ENCODE results near the gene G6PC3. TPM values are rescaled to one million over a fixed set of nuclear protein-coding genes. Genes with fewer than 3 reads are reported as not detected.

Gene G6PC3
- total RNA-seq, 1 donor from 2014 or later = 51.2 TPM

- Mint-ChIP-seq H3K9me3 (ENCODE audit: unreplicated experiment) (peaks cover 11% of the 10 kb centered on the region), H3K36me3 (ENCODE audit: unreplicated experiment) (no peaks in the 10 kb centered on the region), H3K4me1 (ENCODE audit: low read depth, unreplicated experiment) (peaks cover 9% of the 10 kb centered on the region), H3K27ac (ENCODE audit: unreplicated experiment) (peak within 1 kb of the TSS; percentile 80), H3K27me3 (ENCODE audit: unreplicated experiment) (peaks cover 4% of the 10 kb centered on the region), H3K4me3 (ENCODE audit: unreplicated experiment) (peak within 1 kb of the TSS; percentile 97)
- DNase-seq = peak; percentile 94
- TF ChIP-seq, protein P1, sequence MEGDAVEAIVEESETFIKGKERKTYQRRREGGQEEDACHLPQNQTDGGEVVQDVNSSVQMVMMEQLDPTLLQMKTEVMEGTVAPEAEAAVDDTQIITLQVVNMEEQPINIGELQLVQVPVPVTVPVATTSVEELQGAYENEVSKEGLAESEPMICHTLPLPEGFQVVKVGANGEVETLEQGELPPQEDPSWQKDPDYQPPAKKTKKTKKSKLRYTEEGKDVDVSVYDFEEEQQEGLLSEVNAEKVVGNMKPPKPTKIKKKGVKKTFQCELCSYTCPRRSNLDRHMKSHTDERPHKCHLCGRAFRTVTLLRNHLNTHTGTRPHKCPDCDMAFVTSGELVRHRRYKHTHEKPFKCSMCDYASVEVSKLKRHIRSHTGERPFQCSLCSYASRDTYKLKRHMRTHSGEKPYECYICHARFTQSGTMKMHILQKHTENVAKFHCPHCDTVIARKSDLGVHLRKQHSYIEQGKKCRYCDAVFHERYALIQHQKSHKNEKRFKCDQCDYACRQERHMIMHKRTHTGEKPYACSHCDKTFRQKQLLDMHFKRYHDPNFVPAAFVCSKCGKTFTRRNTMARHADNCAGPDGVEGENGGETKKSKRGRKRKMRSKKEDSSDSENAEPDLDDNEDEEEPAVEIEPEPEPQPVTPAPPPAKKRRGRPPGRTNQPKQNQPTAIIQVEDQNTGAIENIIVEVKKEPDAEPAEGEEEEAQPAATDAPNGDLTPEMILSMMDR (IDR thresholded peaks at IDR 0.05; ENCODE audit: partially characterized antibody, unreplicated experiment) = no peak
These were observed 4.2 kb upstream of the G6PC3 start, which contains the start of gene LSM12 for GRCh38 chr17:44066204-44066930. TSS of gene LSM12 (minus strand) at chr17:44066671. CDS start at chr17:44066587, 84 bp downstream.

GRCh38 chr17:44067545-44067940 lies 3.0 kb upstream of the G6PC3 start:
- H3K4me3 Mint-ChIP-seq (ENCODE audit: unreplicated experiment) = no peak overlapping the region
- TF ChIP-seq, protein P1 (IDR thresholded peaks at IDR 0.05; ENCODE audit: partially characterized antibody, unreplicated experiment) = no peak
- H3K27me3 Mint-ChIP-seq (ENCODE audit: unreplicated experiment) = peaks cover 4% of the 10 kb centered on the region
- H3K36me3 Mint-ChIP-seq (ENCODE audit: unreplicated experiment) = no peaks in the 10 kb centered on the region
- no peak for DNase-seq
- no peak overlapping the region for H3K27ac Mint-ChIP-seq (ENCODE audit: unreplicated experiment)
- H3K9me3 Mint-ChIP-seq (ENCODE audit: unreplicated experiment) = peaks cover 11% of the 10 kb centered on the region
- peaks cover 16% of the 10 kb centered on the region for H3K4me1 Mint-ChIP-seq (ENCODE audit: low read depth, unreplicated experiment)

- Mint-ChIP-seq H3K4me3 (ENCODE audit: unreplicated experiment) (peak overlapping the region; percentile 92), H3K27ac (ENCODE audit: unreplicated experiment) (peak overlapping the region; percentile 93), H3K27me3 (ENCODE audit: unreplicated experiment) (peaks cover 8% of the 10 kb centered on the region), H3K9me3 (ENCODE audit: unreplicated experiment) (peaks cover 16% of the 10 kb centered on the region), H3K4me1 (ENCODE audit: low read depth, unreplicated experiment) (peaks cover 17% of the 10 kb centered on the region), H3K36me3 (ENCODE audit: unreplicated experiment) (no peaks in the 10 kb centered on the region)
- DNase-seq = no peak
- TF ChIP-seq, protein P1 (IDR thresholded peaks at IDR 0.05; ENCODE audit: partially characterized antibody, unreplicated experiment) = no peak
These were observed 521 bp upstream of the G6PC3 start for GRCh38 chr17:44069974-44070454.

GRCh38 chr17:44071198-44071520 lies 624 bp downstream of the G6PC3 start:
- no peaks in the 10 kb centered on the region for H3K36me3 Mint-ChIP-seq (ENCODE audit: unreplicated experiment)
- peaks cover 20% of the 10 kb centered on the region for H3K9me3 Mint-ChIP-seq (ENCODE audit: unreplicated experiment)
- H3K27ac Mint-ChIP-seq (ENCODE audit: unreplicated experiment) = peak overlapping the region; percentile 93
- TF ChIP-seq, protein P1 (IDR thresholded peaks at IDR 0.05; ENCODE audit: partially characterized antibody, unreplicated experiment) = no peak
- peaks cover 8% of the 10 kb centered on the region for H3K27me3 Mint-ChIP-seq (ENCODE audit: unreplicated experiment)
- peak overlapping the region; percentile 92 for H3K4me3 Mint-ChIP-seq (ENCODE audit: unreplicated experiment)
- peaks cover 12% of the 10 kb centered on the region for H3K4me1 Mint-ChIP-seq (ENCODE audit: low read depth, unreplicated experiment)
- no peak for DNase-seq

GRCh38 chr17:44071772-44072171 lies 1.2 kb downstream of the G6PC3 start:
- DNase-seq = no peak
- H3K36me3 Mint-ChIP-seq (ENCODE audit: unreplicated experiment) = no peaks in the 10 kb centered on the region
- peaks cover 8% of the 10 kb centered on the region for H3K27me3 Mint-ChIP-seq (ENCODE audit: unreplicated experiment)
- H3K4me3 Mint-ChIP-seq (ENCODE audit: unreplicated experiment) = peak overlapping the region; percentile 92
- peaks cover 20% of the 10 kb centered on the region for H3K9me3 Mint-ChIP-seq (ENCODE audit: unreplicated experiment)
- peak overlapping the region; percentile 93 for H3K27ac Mint-ChIP-seq (ENCODE audit: unreplicated experiment)
- peaks cover 12% of the 10 kb centered on the region for H3K4me1 Mint-ChIP-seq (ENCODE audit: low read depth, unreplicated experiment)
- TF ChIP-seq, protein P1 (IDR thresholded peaks at IDR 0.05; ENCODE audit: partially characterized antibody, unreplicated experiment) = no peak
